ENCODE data around the gene BBS9.

Gene BBS9

DNA sequence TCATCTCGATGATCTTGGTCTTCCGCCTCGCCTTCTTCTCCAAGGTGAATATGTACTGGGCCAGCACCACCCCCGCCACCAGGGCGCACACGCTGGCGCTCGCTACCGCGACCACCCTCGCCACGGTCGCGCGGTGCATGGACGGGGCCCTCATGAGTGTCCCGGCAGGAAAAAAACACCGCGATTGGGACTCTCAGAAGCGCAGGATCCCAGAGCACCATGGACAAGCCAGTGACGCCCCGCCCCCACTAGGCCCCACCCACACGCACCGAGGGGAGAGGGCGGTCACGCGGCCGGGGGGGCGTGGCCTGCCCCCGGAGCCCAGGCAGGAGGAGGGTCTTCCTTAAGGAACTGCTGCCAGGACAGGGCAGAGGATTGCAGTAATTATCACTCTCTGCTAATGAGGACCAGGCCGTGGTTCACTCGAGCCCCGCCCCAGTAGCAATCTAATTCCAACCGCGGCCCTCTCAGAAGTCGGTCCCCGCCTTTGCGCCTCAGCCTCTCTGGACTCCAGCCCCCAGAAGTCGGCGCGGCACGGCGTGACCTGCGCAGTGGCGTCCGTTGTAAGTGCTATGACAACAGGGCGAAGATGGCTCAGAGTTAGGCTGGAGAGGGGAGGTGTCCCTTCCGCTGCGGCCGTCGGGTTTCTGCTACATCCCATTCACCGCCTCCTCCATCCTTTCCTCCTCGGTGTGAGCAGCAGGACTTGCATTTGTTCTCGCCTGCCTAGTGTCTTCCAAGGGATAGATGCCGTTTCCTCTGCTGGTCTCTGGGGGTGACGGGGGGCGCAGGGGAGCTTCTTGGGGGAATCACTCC lies at the start of gene BBS9:
Gene BBS9, plus strand, starts transcription at position 575 of the 816 bp plus-strand sequence. CDS start 16,689 bp downstream, outside the sequence.
- peak; percentile 79 to 97 for DNase-seq

GRCh38 chr7:33079763-33080690 lies 49.3 kb upstream of the BBS9 start:
- no peak for DNase-seq

DNA sequence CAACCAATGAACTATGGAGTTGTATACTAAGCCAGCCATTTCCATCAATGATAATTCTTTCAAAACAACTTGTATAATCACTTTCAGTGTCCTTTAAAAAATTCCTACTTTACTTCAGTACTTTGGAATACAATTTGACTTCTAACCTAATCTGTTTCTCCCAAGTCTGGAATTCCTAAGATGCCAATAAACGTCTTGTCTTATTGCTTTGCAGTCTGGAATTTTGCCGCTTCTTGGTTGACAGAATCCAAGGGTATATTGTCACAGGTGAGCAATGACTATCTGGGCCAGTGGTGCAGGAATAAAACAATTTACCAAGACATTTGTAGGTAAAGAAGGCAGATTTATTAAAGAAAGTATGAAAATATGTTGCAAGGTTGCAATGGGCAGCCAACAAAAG lies 42.0 kb upstream of the BBS9 start:
- no peak for DNase-seq

- DNase-seq, result no peak
These were observed 41.5 kb upstream of the BBS9 start for GRCh38 chr7:33087858-33088257.

- no peak for DNase-seq
These were observed 40.2 kb upstream of the BBS9 start for GRCh38 chr7:33089142-33089541.

GRCh38 chr7:33091111-33091531 lies 38.2 kb upstream of the BBS9 start:
- DNase-seq, result no peak

DNA sequence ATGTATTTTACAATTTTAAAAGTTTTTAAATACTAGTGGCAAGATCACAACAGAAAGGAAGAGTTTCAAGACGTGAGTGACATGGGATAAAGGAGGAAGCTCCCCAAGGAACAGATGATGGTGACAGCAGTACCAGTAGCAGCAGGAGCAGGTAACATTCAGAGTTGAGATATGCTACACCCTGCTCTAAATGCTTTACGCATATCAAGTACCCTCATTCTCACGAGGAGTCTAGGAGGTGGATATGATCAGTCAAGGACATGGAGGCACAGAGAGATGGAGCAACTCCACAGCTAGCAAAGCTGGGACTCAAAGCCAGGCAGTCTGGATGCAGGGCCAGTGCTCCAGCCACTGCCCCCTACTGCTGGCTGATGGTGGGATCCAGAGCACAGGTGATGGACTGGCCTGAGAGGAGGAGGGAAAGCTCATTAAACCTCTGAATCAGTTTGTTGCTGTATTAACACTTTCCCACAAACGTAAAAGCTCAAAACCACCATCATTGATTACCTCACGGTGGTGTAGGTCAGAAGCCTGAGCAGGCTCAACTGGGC lies 37.6 kb upstream of the BBS9 start:
- DNase-seq, result peak in 1 of 2 experiments; percentile 19

DNA sequence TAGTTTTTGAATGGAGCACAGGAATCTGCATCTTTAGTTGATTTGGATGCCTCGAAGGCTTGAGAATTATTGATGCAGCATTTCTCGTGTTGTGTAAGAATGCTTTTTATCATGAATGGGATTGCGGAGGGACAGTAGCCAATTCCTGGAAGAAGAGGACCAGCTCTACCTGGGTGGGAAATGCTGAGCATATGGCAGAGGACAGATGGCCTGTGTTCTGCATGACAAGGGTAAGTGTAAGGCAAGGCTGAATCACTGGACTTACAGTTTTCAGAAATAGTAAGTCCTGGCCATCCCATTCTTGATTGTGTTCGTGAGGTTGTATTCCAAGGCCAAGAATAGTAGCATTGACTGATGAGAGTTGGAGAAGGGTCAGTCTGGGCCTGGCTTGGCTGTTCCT lies 36.1 kb upstream of the BBS9 start:
- peak in 1 of 2 experiments; percentile 61 for DNase-seq

DNA sequence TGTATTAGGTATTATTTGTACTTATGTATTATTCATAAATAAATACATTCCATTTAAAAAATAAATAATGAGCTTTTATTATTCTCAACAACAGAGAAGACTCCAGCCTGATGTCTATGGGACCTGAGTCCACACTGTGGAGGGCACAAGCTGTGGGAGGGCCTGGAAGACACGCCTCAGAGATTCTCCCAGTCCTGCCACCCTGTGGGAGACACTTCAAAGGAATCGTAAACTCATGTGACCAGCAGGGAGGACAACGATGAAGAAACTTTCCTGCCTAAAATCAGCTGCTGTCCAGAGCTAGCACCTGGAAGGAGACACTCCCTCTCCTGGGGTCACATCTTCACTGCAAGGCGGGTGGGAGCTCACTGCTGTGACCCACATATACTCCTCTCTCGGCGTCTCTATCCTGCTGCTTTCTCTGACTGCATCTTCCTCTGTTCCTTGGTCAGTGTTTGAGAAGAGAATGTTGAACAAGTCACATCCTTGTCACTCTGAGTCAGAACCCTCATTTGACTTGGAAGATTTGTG lies 34.6 kb upstream of the BBS9 start:
- DNase-seq, result peak in 1 of 2 experiments; percentile 4

- no peak for DNase-seq
These were observed 30.0 kb upstream of the BBS9 start for GRCh38 chr7:33099154-33099940.

GRCh38 chr7:33100770-33101169 lies 28.6 kb upstream of the BBS9 start:
- no peak for DNase-seq

DNA sequence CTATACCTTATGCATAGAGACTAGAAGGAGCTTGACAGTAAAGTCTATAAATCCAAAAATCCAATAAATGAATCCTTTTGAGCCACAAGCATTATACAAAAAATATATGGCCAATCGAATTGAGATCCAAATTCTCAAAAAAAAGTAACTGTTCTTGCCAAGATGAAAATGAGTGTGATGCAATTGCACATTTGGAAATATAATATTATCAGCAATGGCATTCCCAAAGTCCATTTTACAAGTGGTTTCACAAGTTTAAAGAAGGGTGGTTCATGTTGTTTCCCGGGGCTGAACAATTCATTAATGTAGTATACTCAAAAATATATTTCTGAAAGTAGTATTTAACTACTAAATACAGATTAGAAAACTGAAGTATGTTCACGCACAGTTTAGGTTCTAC lies 27.5 kb upstream of the BBS9 start:
- DNase-seq, result no peak

- DNase-seq, result peak in 1 of 2 experiments; percentile 45
These were observed 22.0 kb upstream of the BBS9 start for GRCh38 chr7:33107136-33108066.

DNA sequence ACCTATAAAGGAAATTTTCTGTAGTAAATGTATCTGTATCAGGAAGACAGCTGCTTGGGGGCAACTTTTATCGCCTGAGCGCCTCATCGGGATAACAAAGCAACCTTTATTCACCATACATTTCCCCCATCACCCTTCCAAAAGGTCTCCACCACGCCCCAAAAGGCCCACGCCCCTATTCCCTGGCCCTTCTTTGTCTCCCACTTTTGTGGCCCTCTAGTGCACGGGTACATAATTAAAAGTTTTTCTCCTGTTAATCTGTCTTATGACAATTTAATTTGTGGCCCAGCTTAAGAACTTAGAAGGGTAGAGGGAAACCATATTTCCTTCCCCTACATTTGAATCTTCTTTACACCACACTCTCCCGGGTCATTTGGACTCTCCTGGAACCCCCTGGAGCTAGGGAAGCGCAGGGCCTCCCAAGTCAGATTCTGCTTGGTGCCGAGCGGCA lies 20.8 kb upstream of the BBS9 start:
- DNase-seq, result peak; percentile 13 to 22

DNA sequence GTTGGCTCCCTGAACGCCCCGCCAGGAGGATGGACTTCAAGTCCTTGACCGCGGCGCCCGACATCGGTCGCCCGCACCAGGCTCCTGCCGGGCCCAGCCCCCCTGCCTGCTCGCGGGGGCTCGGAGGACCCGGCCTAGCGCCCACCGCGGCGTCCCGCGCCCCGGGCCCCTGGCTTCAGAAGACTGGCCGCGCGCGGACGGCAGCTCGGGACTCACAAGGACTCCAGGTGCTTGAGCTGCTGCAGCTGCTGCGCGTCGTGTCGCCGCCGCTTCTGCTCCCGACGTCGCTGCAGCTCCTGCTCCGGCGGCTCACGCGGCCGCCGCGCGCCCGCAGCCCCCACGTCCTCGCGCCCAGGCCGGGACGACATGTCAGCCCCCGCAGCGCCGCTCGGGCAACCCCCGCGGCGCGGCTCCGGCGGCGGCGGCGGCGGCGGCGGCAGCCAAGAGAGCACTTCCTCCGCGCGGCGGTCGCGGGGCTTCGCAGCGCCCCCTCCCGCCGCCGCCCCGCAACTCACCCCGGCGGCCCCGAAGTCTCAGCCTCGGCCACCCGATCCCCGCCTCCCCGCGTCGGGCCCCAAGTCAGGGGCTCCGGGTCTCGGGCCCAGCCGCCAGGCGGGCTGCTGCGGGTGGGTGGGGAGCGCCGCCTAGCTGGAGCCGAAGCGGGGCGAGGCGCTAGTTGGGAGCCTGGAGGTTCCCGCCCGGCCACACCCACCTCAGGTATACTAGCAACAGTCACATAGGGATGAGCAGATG lies 20.2 kb upstream of the BBS9 start, which contains the start of gene RP9:
Gene RP9, minus strand, starts transcription at position 400 of the 753 bp plus-strand sequence. Its CDS starts 32 bp downstream, at position 368.
- DNase-seq, result peak; percentile 64 to 80

- peak in 1 of 2 experiments; percentile 20 for DNase-seq
These were observed 19.6 kb upstream of the BBS9 start for GRCh38 chr7:33109758-33110238.

DNA sequence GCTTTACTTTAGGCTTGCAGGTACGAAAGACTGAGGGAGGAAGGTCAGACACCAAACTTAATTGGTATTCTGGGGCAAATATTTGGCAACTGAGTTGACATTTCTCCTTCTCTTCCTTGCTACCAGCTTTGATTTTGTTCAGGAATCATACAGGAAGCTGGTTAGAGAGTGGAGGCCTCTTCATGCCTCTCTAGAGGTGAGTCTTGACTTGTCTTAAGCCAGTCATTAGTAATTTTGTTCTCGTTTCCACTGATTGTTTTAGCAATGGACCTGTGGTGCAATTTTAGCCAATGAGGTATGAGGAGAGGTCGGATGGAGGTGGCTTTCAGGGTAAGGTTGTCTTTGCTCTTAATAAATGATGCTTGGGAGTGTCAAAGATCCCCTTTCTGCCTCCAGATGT lies 17.8 kb upstream of the BBS9 start:
- DNase-seq, result no peak

- DNase-seq, result no peak
These were observed 14.4 kb upstream of the BBS9 start for GRCh38 chr7:33114976-33115375.

- no peak for DNase-seq
These were observed 11.0 kb upstream of the BBS9 start for GRCh38 chr7:33118383-33118782.

GRCh38 chr7:33127085-33127484 lies 2.3 kb upstream of the BBS9 start:
- no peak for DNase-seq

Data from NCI-H524 (cell line).